HG02610 (cell line): ENCODE results near the gene ZDHHC16.
A peak's percentile ranks its signal among the peaks of the same experiment; 100 is the strongest.
"Not testable (repeated sequence)": the region's sequence is repeated elsewhere in the genome, so short reads cannot be mapped to it uniquely, and the experiment has no call there.

ENCODE experiments used
- ATAC-seq: cut with Tn5 transposase; IDR thresholded peaks from one replicate; pipeline ENCODE4 v1.9.1; 2021; ENCODE audit warnings: mild to moderate bottlenecking, moderate library complexity; ENCODE audit not compliant: unreplicated experiment

Gene ZDHHC16

GRCh38 chr10:97475936-97476594 is 30.1 kb downstream of the ZDHHC16 start:
- ATAC-seq = no peak

GRCh38 chr10:97479410-97479809 is 33.4 kb downstream of the ZDHHC16 start:
- ATAC-seq = not testable (repeated sequence)

DNA sequence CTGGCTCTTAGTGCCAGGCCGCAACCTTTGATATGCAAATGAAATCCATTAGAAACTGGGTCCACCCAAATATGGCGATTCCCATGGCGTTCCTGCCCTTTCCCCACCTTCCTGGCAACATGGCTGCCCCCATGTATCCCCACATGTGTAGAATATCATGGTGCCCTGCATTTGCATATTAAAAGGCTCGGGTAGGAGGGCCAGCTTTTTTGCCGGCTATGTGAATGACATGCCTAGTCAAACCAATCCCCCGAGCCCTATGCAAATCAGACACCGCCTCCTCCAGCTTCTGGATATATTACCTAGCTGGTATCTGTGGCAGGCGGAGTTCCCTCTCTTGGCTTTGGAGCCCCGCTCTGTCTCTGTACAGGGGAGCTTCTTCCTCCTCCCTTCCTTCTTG is 34.0 kb downstream of the ZDHHC16 start:
- ATAC-seq = no peak

DNA sequence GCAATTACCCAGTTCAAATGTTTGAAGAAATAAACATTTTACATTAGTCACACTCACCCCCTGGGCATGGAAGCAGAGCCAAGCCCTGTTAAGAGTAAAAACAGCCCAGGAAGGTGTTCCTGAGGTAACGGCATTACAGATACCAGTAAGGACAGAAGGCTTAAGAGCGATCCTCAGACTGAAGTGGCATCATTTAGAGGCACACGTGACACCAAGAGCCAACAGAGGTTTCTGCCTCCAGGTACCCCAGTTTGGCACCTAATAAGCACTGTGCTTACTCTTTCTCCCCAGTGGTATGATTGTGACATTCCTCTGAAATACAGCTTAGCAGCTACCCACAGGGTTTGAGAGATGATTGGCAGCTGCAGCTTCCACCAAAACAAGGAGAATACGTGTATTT is 35.1 kb downstream of the ZDHHC16 start:
- no peak for ATAC-seq

- no peak for ATAC-seq
Measured at GRCh38 chr10:97482381-97482780, 36.4 kb downstream of the ZDHHC16 start.

- no peak for ATAC-seq
Measured at GRCh38 chr10:97483506-97483905, 37.5 kb downstream of the ZDHHC16 start.

GRCh38 chr10:97483921-97484320 is 37.9 kb downstream of the ZDHHC16 start:
- ATAC-seq = no peak

DNA sequence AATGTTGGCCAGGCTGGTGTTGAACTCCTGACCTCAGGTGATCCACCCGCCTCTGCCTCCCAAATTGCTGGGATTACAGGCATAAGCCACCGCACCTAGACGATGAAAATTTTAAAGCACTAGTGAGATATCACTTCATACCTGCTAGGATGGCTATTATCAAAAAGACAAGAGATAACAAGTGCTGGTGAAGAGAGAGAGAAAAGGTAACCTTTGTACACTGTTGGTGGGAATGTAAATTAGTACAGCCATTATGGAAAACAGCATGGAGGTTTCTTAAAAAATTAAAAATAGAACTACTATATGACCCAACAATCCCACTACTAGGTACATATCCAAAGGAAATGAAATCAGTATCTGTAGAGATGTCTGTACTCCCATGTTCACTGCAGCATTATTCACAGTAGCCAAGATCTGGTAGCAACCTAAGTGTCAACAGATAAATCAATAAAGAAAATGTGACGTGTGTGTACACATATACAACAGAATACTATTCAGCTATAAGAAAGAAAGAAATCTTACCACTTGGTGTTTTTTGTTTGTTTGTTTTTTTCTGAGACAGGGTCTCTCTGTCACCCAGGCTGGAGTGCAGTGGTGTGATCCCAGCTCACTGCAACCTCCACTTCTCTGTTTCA is 39.8 kb downstream of the ZDHHC16 start:
- no peak for ATAC-seq

DNA sequence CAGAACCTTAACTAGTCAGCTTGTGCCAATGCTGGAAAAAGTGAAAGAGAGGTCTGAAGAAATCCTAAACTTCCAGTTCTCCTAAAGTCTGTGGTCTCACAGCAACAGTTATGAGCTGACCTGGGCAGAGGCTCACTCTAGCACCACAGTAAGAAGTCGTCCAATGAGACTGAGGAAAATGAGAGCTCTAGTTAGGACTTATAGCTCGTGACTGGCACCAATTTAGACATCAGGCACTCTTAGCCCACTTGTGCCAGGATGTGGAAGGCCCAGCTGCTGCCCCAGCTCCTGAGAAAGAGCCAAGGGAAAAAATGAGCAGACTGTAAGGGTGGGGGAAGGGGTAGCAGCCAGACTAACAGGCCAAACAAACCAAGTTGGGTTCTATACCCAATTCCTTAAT is 44.6 kb downstream of the ZDHHC16 start:
- ATAC-seq = no peak

DNA sequence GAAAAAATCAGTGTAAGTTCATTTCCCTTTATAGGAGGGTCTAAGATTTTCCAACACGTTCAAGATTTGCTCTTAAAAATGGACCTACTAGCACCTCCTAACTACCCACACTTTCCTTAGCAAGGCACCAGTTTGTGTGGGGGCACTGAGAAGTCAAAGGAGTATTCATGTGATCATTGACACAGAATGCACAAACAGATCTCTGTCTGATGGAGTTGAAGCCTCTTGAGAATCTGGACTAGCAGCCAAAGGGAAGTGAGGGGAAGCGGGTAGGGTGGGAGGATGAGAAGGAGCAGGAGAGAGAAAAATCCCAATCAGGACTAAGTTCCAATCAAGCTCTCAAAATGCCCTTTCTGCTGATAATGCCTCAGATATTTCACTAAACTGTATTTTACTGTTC is 48.2 kb downstream of the ZDHHC16 start:
- no peak for ATAC-seq

DNA sequence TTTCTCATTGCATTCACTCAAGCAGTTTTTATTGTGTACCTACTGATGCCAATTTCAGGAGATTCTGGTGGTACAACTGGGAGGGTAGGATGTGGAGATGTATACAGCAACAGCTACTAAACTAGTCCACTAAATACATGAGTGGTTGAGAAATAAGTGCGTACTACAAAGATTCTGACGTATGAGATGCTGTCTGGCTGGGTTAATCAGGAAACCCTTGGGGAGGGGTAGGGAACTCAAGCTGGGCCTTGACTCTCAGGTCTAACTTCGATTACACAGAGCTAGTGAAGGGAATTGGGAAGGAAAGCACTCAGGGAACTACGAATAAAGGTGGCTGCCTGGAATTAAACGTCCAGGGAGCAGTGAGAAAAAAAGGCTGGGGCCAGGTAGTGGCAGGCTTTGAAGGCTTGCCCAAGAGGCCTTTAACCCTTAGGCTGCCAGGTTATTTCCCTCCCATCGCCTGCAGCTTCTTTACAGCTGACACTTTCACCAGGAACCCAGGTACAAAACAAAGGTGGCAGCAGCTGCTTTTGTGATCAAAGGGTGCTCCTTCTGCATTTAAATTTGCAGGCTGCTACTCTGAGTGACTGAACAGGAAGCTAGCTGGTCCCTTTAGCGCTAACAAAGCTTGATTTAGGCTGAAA is 49.0 kb downstream of the ZDHHC16 start:
- ATAC-seq = no peak

DNA sequence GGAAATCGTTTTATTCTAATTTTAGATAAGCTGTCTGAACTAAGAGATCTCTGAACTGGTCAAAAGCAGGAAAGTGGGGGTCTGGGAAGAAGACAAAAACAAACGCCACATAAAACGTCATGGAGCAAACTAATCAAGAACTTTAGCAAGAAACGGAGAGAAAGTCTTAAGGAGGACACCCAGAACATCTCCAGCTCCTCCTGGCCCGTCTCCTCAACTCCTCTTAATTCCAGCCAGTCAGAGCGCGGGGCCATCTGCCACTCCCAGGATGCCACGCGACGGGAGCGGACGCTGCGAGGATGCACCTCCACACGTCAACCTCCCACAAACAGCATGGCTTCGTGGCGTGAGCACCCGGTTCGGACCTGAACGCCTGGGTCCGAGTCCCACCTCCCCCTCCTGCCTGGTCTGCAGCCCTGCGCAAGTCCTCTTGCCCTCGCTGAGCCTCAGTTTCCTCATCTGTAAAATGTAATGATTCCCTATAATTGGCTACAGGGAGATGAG is 51.6 kb downstream of the ZDHHC16 start:
- ATAC-seq = peak; percentile 26

- ATAC-seq = peak; percentile 94
Measured at GRCh38 chr10:97498076-97498840, 52.3 kb downstream of the ZDHHC16 start, which contains the start of gene MMS19. MMS19 (minus strand) TSS chr10:97498422; CDS start chr10:97498384, 38 bp downstream.

DNA sequence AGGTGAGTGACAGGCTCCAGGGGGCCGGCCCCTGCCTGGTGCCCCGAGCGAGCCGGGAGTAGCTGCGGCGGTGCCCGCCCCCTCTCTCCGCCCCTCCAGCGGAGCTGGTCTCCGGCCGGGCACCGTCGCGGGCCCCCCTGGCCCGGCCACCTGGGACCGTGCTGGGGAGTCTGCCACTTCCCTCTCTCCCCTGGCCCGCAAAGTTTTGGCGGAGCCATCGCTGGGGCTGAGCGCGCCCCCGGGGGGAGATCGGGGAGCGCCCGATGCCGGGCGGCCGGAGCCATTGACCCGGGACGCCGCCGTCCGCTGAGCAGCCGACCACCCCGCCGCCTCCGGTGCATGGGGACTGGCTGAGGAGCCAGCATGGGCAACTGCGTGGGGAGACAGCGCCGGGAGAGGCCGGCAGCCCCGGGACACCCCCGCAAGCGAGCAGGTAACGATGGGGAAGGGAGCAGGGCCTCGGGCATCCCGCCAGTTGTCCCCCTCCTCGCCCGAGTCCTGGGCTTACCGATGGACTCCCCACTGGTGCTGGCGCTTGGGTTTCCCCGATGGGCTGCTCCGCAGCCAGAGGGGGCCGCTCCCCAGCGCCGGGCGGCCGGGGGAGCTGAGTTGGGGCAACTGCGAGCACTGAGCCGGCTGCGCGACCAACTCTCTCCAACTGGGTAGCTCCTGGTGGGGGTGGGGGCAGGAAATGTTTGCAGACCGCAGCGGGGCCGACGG is 53.0 kb downstream of the ZDHHC16 start, which contains the start of gene UBTD1:
UBTD1 (plus strand) TSS at position 84 of the 720 bp plus-strand sequence; CDS start at position 364, 280 bp downstream.
- no peak for ATAC-seq

DNA sequence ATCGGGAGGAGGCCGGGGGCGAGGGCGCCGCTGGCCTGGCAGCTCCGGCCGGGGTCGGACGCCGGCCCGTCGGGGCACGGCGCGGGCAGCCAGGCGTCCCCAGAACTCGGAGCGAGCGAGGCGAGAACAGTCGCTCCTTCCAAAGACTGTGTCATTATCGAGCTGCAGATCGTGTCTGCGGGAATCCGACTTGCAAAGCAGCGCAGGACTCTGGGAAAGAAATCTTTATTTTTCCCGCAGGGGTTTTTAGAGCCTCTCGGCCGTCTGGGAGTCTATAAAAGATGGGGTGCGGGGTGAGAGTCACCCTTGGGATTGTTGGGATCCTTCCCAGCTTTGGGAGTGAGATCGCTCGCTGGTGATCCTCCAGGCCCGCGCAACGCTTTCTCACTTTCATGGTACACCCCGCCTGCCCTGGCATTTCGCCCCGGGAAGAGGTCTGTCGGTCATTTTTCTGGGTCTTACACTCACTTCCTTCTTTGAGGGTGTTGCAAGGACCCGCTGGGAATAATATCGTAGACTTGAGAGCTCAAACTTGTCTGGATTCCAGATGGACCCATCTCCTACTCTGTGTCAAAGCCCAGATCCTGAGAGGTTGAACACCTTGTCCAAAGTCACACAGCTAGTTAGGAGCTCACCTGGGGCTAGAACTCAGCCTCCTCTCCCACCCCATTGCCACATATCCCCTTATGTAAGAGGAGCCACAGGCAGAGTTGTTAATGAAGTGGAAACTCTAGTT is 53.8 kb downstream of the ZDHHC16 start:
- ATAC-seq = no peak

- no peak for ATAC-seq
Measured at GRCh38 chr10:97500297-97500575, 54.3 kb downstream of the ZDHHC16 start.

DNA sequence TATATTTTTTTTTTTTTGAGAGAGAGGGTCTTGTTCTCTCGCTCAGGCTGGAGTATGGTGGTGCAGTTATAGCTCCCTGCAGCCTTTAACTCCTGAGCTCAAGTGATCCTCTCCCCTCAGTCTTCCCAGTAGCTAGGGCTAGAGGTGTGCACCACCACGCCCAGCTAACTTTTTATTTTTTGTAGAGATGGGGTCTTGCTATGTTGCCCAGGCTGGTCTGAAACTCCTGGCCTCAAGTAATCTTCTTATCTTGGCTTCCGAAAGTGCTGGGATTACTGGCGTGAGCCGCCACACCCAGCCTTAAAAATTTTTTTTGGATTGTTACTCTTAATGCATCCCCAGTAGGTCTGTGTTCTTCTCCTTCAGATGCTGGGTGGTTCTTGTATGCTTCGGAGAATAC is 56.9 kb downstream of the ZDHHC16 start:
- ATAC-seq = no peak

GRCh38 chr10:97503406-97503805 is 57.4 kb downstream of the ZDHHC16 start:
- ATAC-seq = no peak

DNA sequence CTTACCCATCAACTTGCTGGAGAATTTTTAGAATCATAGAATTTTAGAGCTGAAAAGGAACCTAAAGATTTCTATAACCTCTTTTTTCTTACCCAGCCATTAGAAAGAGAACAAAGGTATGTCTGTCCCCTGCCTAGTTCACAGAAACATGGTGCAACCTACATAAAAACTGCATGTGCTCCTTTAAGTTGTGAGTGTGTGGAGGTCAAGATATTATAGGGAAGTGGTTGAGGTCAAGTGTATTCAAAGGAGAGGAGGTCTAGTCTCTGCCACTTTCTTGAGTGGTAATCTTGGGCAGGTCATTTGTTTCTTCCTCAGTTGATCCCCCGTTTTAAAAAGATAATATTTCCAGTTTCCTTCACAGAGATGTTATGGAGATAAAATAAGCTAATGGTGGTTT is 59.2 kb downstream of the ZDHHC16 start:
- ATAC-seq = no peak
